Transverse colon (tissue), 4 donors: ENCODE data around the gene EXOSC1. TPM values are rescaled to one million over a fixed set of nuclear protein-coding genes. Genes with fewer than 3 reads are reported as not detected.

Experiments used
- DNase-seq: peaks from one replicate; pipeline ENCODE4 v3.0.0-alpha.2; 2019
- H3K27ac ChIP-seq, 4 donors: fragments of 200-600 bp; sonication (generic); 2 replicates each; pipeline ENCODE4 v1.5.1; 2016 to 2018; ENCODE audit warnings: inconsistent platforms in 4 of 4
- H3K27me3 ChIP-seq: fragments of 200-600 bp; sonication (generic); 2 replicates; pipeline ENCODE4 v1.5.1; 2017; ENCODE audit warnings: inconsistent platforms
- H3K36me3 ChIP-seq, 4 donors: fragments of 200-600 bp; sonication (generic); 2 replicates each; pipeline ENCODE4 v1.5.1; 2017 to 2019; ENCODE audit warnings: inconsistent platforms in 4 of 4
- H3K4me1 ChIP-seq, 4 donors: fragments of 200-600 bp; sonication (generic); 2 replicates each; pipeline ENCODE4 v1.5.1; 2017 to 2020; ENCODE audit warnings: inconsistent platforms in 4 of 4
- H3K4me3 ChIP-seq, 4 donors: fragments of 200-600 bp; sonication (generic); 1 replicate in 1 of 4; 2 replicates in 3 of 4; pipeline versions ENCODE4 v1.5.1 to v1.6.1; 2017 to 2019; ENCODE audit warnings: inconsistent platforms in 4 of 4
- H3K9me3 ChIP-seq, 2 donors: fragments of 200-600 bp; sonication (generic); 2 replicates each; pipeline ENCODE4 v1.5.1; 2017 to 2019; ENCODE audit warnings: inconsistent platforms in 2 of 2
- CTCF ChIP-seq, 5 experiments: fragments of 200-600 bp in 3 of 5; fragments of 450-650 bp in 2 of 5; sonication (generic) in 3 of 5; IDR thresholded peaks; 1 replicate in 2 of 5; 2 replicates in 3 of 5; pipeline ENCODE4 v1.5.1; 2016 to 2017; ENCODE audit warnings: antibody characterized with exemption in 5 of 5, inconsistent platforms in 3 of 5, mild to moderate bottlenecking in 2 of 5, moderate library complexity in 1 of 5
- EP300 ChIP-seq: sonication (generic); formaldehyde crosslinking; IDR thresholded peaks from one replicate; pipeline ENCODE4 v1.6.1; 2017; ENCODE audit warnings: antibody characterized with exemption, low read depth
- POLR2A ChIP-seq: fragments of 450-650 bp; IDR thresholded peaks from one replicate; pipeline ENCODE4 v1.6.1; 2016; ENCODE audit warnings: antibody characterized with exemption, mild to moderate bottlenecking, moderate library complexity
- POLR2AphosphoS5 ChIP-seq, 3 donors: sonication (generic); formaldehyde crosslinking; IDR thresholded peaks; one replicate each; pipeline ENCODE4 v1.6.1; 2016; ENCODE audit warnings: antibody characterized with exemption in 3 of 3
- WGBS, 2 donors: methylation state at CpG; one replicate each; pipeline ENCODE4 v1.1.5; 2018; ENCODE audit warnings: low coverage in 1 of 2; 5-methylcytosine and 5-hydroxymethylcytosine counted together
- in situ Hi-C, 4 donors: fragments of 200-750 bp; cut with MboI; loops; one replicate each; pipeline versions ENCODE4 v1.15.0 to v1.15.1; 2017; ENCODE audit warnings: low sequenced_read_pairs in 3 of 4, low pct_ligation_motif_present in 1 of 4, low pct_unique_long_range_greater_than_20kb in 1 of 4
- intact Hi-C: fragments of 100-400 bp; cut with DNase I; formaldehyde crosslinking; loops from one replicate; pipeline ENCODE4 v1.15.1; 2023; ENCODE audit warnings: low total_unique reads
- total RNA-seq, 4 donors: library from RNA; depleted of rRNA; stranded (reverse); fragments of >200 nt; gene quantifications; one replicate each; pipeline ENCODE4 v1.1.0, GENCODE V29; 2016

The EXOSC1 gene
- total RNA-seq, 4 donors from 2014 or later = 2.6 to 315 (median 26.1) TPM

GRCh38 chr10:97451605-97452004 lies 5.8 kb upstream of the EXOSC1 start:
- H3K27ac ChIP-seq = no peak overlapping the region
- in situ Hi-C loops (no loop called here), intact Hi-C loops (no loop called here)
- H3K27me3 ChIP-seq = no peaks in the 10 kb centered on the region
- peaks cover 0 to 7% (median 1%) of the 10 kb centered on the region in 4 donors for H3K36me3 ChIP-seq
- 98% methylated on average over 11 of the region's 17 CpGs; no CpG with 5 or more reads in 1 of the 2 donors for WGBS, 2 donors
- H3K9me3 ChIP-seq = no peaks in the 10 kb centered on the region
- DNase-seq = no peak
- H3K4me1 ChIP-seq = peaks cover 0 to 19% (median 12%) of the 10 kb centered on the region in 4 donors
- H3K4me3 ChIP-seq = no peak overlapping the region
- no peak for TF ChIP-seq EP300
- TF ChIP-seq POLR2AphosphoS5 (IDR thresholded peaks at IDR 0.05) = no peak
- no peak for TF ChIP-seq CTCF (IDR thresholded peaks at IDR 0.05)
- no peak for TF ChIP-seq POLR2A

- H3K4me1 ChIP-seq = peaks cover 0 to 20% (median 14%) of the 10 kb centered on the region in 4 donors
- no peaks in the 10 kb centered on the region for H3K9me3 ChIP-seq
- DNase-seq = no peak
- no peaks in the 10 kb centered on the region for H3K27me3 ChIP-seq
- intact Hi-C loops = no loop called here
- in situ Hi-C loops = no loop called here
- peaks cover 0 to 3% (median 1%) of the 10 kb centered on the region in 4 donors for H3K36me3 ChIP-seq
- H3K27ac ChIP-seq = no peak overlapping the region
- WGBS, 2 donors = 79% methylated on average over 2 of the region's 2 CpGs; no CpG with 5 or more reads in 1 of the 2 donors
- no peak for TF ChIP-seq CTCF (IDR thresholded peaks at IDR 0.05)
- TF ChIP-seq EP300 = no peak
- TF ChIP-seq POLR2AphosphoS5 (IDR thresholded peaks at IDR 0.05) = no peak
- TF ChIP-seq POLR2A = no peak
- no peak overlapping the region for H3K4me3 ChIP-seq
Observed at GRCh38 chr10:97450828-97451227, 5.0 kb upstream of the EXOSC1 start.

- DNase-seq = no peak
- peak overlapping the region; percentile 59 to 93 (median 83) for H3K4me3 ChIP-seq
- no peaks in the 10 kb centered on the region for H3K27me3 ChIP-seq
- no peaks in the 10 kb centered on the region for H3K9me3 ChIP-seq
- peaks cover 0 to 10% (median 4%) of the 10 kb centered on the region in 4 donors for H3K36me3 ChIP-seq
- peak overlapping the region; percentile 73 to 85 (median 82) for H3K27ac ChIP-seq
- intact Hi-C loops (no loop called here), in situ Hi-C loops (no loop called here)
- 1 to 20% methylated on average over 1 to 13 of the region's 13 CpGs for WGBS, 2 donors
- peaks cover 10 to 30% (median 21%) of the 10 kb centered on the region in 4 donors for H3K4me1 ChIP-seq
- TF ChIP-seq POLR2AphosphoS5 (IDR thresholded peaks at IDR 0.05) (no peak), POLR2A (no peak), CTCF (IDR thresholded peaks at IDR 0.05) (no peak)
Observed at GRCh38 chr10:97445357-97445721, 467 bp downstream of the EXOSC1 start.

GRCh38 chr10:97444212-97444611 lies 1.6 kb downstream of the EXOSC1 start:
- no peak for DNase-seq
- Histone ChIP-seq H3K27me3 (no peaks in the 10 kb centered on the region), H3K9me3 (no peaks in the 10 kb centered on the region), H3K4me1 (peaks cover 10 to 30% (median 21%) of the 10 kb centered on the region in 4 donors), H3K36me3 (peaks cover 0 to 10% (median 5%) of the 10 kb centered on the region in 4 donors), H3K4me3 (no peak overlapping the region), H3K27ac (no peak overlapping the region)
- in situ Hi-C loops = no loop called here
- WGBS, 2 donors = 76 to 78% methylated on average over 1 of the region's 1 CpG
- intact Hi-C loops = no loop called here
- TF ChIP-seq POLR2AphosphoS5 (IDR thresholded peaks at IDR 0.05) = no peak
- no peak for TF ChIP-seq EP300
- no peak for TF ChIP-seq CTCF (IDR thresholded peaks at IDR 0.05)
- TF ChIP-seq POLR2A = no peak
